Astrocyte (in vitro differentiated cells and primary cell): ENCODE results near the gene STK26.

Source experiments
- EZH2 ChIP-seq: IDR thresholded peaks from 2 replicates; pipeline ENCODE4 v1.6.1; 2012; ENCODE audit warnings: mild to moderate bottlenecking, low read length, inconsistent platforms; ENCODE audit not compliant: insufficient read depth
- TF ChIP-seq, protein P1 (sequence below): IDR thresholded peaks from 2 replicates; pipeline ENCODE4 v1.5.1; 2011; ENCODE audit warnings: low read depth, mild to moderate bottlenecking, inconsistent platforms, low read length, moderate library complexity; ENCODE audit not compliant: insufficient read depth

- no peak for TF ChIP-seq EZH2
- TF ChIP-seq, protein P1, sequence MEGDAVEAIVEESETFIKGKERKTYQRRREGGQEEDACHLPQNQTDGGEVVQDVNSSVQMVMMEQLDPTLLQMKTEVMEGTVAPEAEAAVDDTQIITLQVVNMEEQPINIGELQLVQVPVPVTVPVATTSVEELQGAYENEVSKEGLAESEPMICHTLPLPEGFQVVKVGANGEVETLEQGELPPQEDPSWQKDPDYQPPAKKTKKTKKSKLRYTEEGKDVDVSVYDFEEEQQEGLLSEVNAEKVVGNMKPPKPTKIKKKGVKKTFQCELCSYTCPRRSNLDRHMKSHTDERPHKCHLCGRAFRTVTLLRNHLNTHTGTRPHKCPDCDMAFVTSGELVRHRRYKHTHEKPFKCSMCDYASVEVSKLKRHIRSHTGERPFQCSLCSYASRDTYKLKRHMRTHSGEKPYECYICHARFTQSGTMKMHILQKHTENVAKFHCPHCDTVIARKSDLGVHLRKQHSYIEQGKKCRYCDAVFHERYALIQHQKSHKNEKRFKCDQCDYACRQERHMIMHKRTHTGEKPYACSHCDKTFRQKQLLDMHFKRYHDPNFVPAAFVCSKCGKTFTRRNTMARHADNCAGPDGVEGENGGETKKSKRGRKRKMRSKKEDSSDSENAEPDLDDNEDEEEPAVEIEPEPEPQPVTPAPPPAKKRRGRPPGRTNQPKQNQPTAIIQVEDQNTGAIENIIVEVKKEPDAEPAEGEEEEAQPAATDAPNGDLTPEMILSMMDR, result no peak
Observed at GRCh38 chrX:132101206-132101605, 78.1 kb downstream of the STK26 start.
